ENCODE measurements around the gene RHCE. TPM values are rescaled to one million over a fixed set of nuclear protein-coding genes. Genes with fewer than 3 reads are reported as not detected.

The RHCE gene
- total RNA-seq, 2 experiments from 2014 or later, result 0.25 to 1.1 TPM

DNA sequence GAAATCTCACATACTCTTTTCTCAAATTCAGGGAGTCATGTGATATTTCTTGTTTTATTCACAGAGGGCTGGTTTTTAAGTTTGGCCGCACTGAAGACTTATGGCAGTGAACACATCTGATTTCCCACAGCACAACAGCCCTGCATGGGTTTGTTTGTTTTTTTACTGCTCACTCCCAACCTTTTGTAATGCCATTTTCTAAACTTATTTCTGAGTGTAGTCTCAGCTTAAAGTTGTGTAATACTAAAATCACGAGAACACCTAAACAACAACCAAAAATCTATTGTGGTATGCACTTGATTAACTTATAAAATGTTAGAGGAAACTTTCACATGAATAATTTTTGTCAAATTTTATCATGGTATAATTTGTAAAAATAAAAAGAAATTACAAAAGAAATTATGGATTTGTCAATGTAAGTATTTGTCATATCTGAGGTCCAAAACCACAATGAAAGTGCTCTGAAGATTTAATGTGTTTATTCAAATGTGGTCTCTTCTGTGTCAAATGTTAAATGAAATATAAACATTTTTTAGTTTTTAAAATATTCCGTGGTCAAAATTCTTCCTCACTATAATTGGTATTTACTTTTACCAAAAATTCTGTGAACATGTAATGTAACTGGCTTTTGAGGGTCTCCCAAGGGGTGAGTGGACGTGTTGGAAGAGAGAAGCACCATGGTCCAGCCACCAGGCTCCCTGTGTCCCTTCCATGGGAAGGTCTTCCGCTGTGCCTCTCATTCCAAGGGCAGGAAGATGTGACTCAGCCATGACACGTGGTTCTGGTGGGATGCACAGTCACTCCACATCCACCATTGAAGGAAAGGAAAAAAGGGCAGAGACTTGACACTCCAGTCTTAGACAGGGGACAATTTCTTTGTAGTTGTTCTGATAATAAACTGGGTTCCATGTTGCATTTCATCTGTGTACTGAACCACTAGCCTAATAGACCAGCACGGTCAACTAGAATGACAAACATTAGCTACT, 59.7 kb downstream of the RHCE start:
- Mint-ChIP-seq H3K9me3 (no peaks in the 10 kb centered on the region), H3K4me1 (ENCODE audit: low read depth) (peaks cover 18% of the 10 kb centered on the region), H3K36me3 (ENCODE audit: low read depth) (peaks cover 56% of the 10 kb centered on the region), H3K27me3 (no peaks in the 10 kb centered on the region), H3K4me3 (no peak overlapping the region), H3K27ac (peak overlapping the region; percentile 51)
- DNase-seq (no peak), ATAC-seq (ENCODE audit: poor library complexity) (no peak)
- no peak overlapping the region for H3K27ac ChIP-seq (ENCODE audit: low read depth in 1 of 2, low read length in 2 of 2)
- no peaks in the 10 kb centered on the region for H3K9me3 ChIP-seq (ENCODE audit: control insufficient read depth in 1 of 2, insufficient read depth in 1 of 2, low read length in 2 of 2)
- CTCF ChIA-PET, result no interaction called here
- peaks cover 9% of the 10 kb centered on the region for H3K4me1 ChIP-seq (ENCODE audit: insufficient read depth, low read length)
- POLR2A ChIA-PET, result no interaction called here
- H3K27me3 ChIP-seq (ENCODE audit: control insufficient read depth in 1 of 2, insufficient read depth in 2 of 2, low read length in 2 of 2), result no peaks in the 10 kb centered on the region
- H3K36me3 ChIP-seq (ENCODE audit: insufficient read depth, low read length), result peaks cover 53% of the 10 kb centered on the region
- TF ChIP-seq CTCF (IDR thresholded peaks at IDR 0.05), result no peak
- intact Hi-C loops (cut with DNase I, micrococcal nuclease), result no loop called here
- H3K4me3 ChIP-seq (ENCODE audit: low read length), result no peak overlapping the region

DNA sequence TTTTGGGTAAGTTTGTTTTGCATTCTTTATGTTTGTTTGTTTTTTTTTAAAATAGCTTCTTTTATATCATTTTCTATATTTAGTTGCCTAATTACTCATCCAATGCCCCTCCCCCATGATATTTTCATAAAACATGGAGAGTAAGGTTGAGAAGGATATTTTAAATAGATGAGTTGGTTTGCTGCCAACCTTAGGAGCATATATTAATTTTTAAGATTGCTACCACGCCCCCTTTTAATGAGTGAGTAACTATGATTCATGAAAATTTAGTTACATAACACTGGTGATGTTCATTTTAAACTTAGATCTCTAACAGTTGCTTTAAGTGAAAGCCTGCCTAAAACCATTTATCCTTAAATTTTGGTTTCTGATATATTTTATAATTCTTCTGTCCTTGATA, 63.8 kb downstream of the RHCE start:
- ChIA-PET CTCF (no interaction called here), POLR2A (no interaction called here)
- no peak for TF ChIP-seq CTCF (IDR thresholded peaks at IDR 0.05)
- no peaks in the 10 kb centered on the region for H3K27me3 Mint-ChIP-seq
- H3K4me3 ChIP-seq (ENCODE audit: low read length), result no peak overlapping the region
- no peak overlapping the region for H3K4me3 Mint-ChIP-seq
- intact Hi-C loops (cut with DNase I, micrococcal nuclease), result no loop called here
- no peaks in the 10 kb centered on the region for H3K27me3 ChIP-seq (ENCODE audit: control insufficient read depth in 1 of 2, insufficient read depth in 2 of 2, low read length in 2 of 2)
- H3K27ac ChIP-seq (ENCODE audit: low read depth in 1 of 2, low read length in 2 of 2), result no peak overlapping the region
- H3K27ac Mint-ChIP-seq, result peak overlapping the region; percentile 81
- ATAC-seq (ENCODE audit: poor library complexity) (peak; percentile 26), DNase-seq (no peak)
- H3K36me3 Mint-ChIP-seq (ENCODE audit: low read depth), result peaks cover 88% of the 10 kb centered on the region
- H3K4me1 Mint-ChIP-seq (ENCODE audit: low read depth), result peaks cover 26% of the 10 kb centered on the region
- H3K4me1 ChIP-seq (ENCODE audit: insufficient read depth, low read length), result peaks cover 12% of the 10 kb centered on the region
- no peaks in the 10 kb centered on the region for H3K9me3 ChIP-seq (ENCODE audit: control insufficient read depth in 1 of 2, insufficient read depth in 1 of 2, low read length in 2 of 2)
- H3K9me3 Mint-ChIP-seq, result no peaks in the 10 kb centered on the region
- H3K36me3 ChIP-seq (ENCODE audit: insufficient read depth, low read length), result peaks cover 76% of the 10 kb centered on the region

DNA sequence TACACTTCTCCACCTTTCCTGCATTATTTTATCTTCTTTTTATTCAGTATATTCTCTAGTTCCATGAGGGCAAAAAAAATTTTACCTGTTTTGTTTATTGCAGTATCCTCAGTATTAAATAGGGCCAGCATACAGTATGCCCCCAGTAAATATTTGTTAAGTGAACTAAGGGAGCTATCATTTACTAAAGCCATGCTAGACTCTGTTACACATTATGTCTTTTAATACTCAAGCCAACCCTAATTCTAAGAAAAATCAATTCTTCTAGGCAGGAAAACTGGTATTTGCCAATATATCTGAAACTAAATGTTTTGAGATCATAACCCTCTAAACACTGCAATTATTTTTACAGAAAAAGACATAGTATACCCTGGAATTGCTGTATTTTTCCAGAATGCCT, 64.2 kb downstream of the RHCE start:
- TF ChIP-seq CTCF (IDR thresholded peaks at IDR 0.05), result no peak
- H3K27ac ChIP-seq (ENCODE audit: low read depth in 1 of 2, low read length in 2 of 2), result peak overlapping the region in 1 of 2 donors; percentile 39
- no peak overlapping the region for H3K4me3 ChIP-seq (ENCODE audit: low read length)
- no peaks in the 10 kb centered on the region for H3K9me3 ChIP-seq (ENCODE audit: control insufficient read depth in 1 of 2, insufficient read depth in 1 of 2, low read length in 2 of 2)
- H3K4me3 Mint-ChIP-seq, result no peak overlapping the region
- CTCF ChIA-PET, result no interaction called here
- DNase-seq, result no peak
- no peak for ATAC-seq (ENCODE audit: poor library complexity)
- H3K36me3 Mint-ChIP-seq (ENCODE audit: low read depth), result peaks cover 88% of the 10 kb centered on the region
- intact Hi-C loops (cut with DNase I, micrococcal nuclease), result no loop called here
- peaks cover 12% of the 10 kb centered on the region for H3K4me1 ChIP-seq (ENCODE audit: insufficient read depth, low read length)
- no peaks in the 10 kb centered on the region for H3K9me3 Mint-ChIP-seq
- H3K27ac Mint-ChIP-seq, result peak overlapping the region; percentile 50
- H3K27me3 ChIP-seq (ENCODE audit: control insufficient read depth in 1 of 2, insufficient read depth in 2 of 2, low read length in 2 of 2), result no peaks in the 10 kb centered on the region
- H3K36me3 ChIP-seq (ENCODE audit: insufficient read depth, low read length), result peaks cover 74% of the 10 kb centered on the region
- peaks cover 25% of the 10 kb centered on the region for H3K4me1 Mint-ChIP-seq (ENCODE audit: low read depth)
- POLR2A ChIA-PET, result no interaction called here
- H3K27me3 Mint-ChIP-seq, result no peaks in the 10 kb centered on the region

Data from CD4-positive, alpha-beta T cell (primary cell).